ENCODE results near the gene SYNGR1.
"Not testable (repeated sequence)": the region's sequence is repeated elsewhere in the genome, so short reads cannot be mapped to it uniquely, and the experiment has no call there.

The SYNGR1 gene

GRCh38 chr22:39317084-39317774 lies 32.6 kb upstream of the SYNGR1 start:
- DNase-seq = peak; percentile 62

DNA sequence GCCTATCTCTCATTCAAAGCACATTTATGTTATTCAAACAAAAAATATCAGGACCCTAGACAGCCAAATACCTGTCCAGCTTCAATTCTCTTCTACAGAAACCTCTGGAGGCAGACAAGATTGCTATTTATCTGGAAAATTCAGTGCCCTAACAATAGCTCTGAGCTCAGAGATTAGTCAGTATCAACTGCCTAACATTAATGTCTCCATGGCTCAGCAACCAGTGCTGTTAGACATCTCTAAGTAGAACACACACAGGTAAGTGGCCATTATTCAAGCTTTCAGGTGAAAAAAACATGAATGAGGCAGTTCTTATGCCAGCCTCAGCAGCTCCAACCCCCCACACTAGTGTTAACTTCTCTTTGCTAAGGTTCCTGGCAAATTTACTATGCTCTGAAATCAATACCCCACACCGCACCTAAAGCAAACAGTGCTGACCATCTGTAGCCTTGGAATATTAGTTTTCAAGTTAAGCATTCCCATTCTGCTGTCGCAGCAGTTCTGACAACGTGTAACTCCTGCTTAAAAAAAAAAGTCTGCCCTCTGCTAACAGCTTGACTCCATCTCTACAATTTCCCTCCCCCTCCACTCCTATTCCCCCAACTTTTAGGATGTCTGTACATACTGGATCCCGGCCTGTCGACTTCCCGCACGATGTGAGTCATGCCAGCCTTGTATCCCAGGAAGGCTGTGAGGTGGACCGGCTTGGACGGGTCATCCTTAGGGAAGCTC lies 31.9 kb upstream of the SYNGR1 start:
- DNase-seq = no peak

DNA sequence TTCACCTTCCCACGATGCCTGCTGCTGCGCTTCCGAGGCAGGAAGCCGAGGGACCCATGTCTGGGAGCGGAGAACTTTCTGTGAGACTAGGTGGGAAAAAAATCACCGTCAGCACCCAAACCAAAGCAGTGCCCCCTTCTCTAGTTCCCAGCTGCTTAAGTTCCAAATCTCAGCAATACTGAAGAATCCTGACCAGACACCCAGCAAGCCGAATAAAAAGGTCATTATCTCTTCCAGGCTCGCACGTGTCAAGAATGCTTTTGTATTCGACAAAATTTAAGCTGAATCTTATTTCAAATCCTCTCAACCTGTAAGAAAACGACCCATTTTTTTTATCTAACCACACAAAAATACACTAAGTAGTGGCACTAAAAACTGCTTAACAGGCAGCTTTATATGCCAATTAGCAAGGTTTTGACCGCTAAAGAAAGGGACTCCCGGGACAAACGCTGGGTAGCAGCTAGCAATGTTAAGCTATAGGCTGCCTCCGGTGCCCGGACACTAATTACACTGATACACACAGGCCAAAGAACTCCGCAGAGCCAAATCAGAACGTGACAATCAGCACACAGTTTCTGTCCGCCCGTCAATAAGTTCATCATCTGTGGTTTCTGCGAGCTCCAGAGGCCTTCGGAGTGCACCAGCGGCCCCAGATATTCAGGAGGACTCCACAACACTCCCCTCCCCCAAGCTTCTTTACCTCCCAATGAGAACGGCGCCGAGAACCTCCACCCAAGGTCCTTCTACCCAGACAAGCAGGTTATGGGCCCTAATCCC lies 31.1 kb upstream of the SYNGR1 start:
- DNase-seq = peak; percentile 65

DNA sequence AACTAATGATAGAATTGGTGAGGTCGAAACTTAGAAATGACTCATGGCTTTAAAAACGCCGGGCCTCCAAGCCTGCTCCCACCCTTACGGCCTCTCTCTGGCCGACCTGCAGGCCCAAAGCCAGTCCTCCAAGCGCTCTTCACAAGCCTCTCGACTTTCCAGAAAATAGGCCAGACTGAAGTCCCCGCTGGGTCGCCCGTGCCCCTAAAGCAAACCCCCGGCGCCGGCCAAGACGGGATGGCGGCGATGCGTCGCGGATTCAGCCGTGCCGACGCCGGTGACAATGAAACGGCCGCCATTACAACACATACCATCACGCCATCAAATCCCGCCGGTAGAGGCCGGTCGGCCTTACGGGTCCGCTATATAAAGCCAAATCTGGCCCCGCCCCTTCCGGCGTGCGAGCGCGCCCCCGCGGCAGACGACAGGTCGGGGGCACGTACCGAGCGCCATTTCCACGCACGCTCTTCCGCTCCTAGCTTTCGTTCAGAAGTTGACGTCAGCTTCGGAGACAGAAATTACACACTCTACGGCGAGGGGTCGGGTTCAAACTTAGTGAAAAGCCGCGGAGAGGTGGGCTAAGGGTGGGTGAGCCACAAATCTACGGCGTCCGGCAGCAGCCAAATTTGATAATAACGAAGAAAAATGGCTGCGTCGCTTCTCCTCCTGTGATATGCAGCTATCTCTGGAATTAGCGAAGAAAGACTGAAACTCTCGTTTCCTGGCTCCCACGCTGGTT lies 30.3 kb upstream of the SYNGR1 start, which contains the start of gene RPL3:
TSS of gene RPL3 (minus strand) at position 340 of the 739 bp plus-strand sequence. CDS start at position 314, 26 bp downstream.
- DNase-seq = peak; percentile 99

GRCh38 chr22:39320616-39321029 lies 29.2 kb upstream of the SYNGR1 start:
- not testable (repeated sequence) for DNase-seq

- DNase-seq = no peak
Measured at GRCh38 chr22:39325392-39325932, 24.3 kb upstream of the SYNGR1 start.

GRCh38 chr22:39327995-39328754 lies 21.6 kb upstream of the SYNGR1 start:
- DNase-seq = no peak

DNA sequence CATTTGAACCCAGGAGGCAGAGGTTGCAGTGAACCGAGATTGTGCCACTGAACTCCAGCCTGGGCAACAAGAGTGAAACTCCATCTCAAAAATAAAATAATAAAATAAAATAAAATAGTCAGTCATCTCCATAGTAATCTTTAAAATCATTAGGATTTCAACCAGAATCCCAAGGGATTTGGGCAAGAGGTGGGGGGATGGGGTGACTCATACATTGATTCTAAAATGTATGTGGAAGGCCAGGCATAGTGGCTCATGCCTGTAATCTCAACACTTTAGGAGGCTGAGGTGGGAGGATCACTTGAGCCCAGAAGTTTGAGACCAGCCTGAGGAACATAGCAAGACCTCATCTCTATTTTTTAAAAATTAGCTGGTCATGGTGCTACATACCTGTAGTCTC lies 19.2 kb upstream of the SYNGR1 start:
- not testable (repeated sequence) for DNase-seq

DNA sequence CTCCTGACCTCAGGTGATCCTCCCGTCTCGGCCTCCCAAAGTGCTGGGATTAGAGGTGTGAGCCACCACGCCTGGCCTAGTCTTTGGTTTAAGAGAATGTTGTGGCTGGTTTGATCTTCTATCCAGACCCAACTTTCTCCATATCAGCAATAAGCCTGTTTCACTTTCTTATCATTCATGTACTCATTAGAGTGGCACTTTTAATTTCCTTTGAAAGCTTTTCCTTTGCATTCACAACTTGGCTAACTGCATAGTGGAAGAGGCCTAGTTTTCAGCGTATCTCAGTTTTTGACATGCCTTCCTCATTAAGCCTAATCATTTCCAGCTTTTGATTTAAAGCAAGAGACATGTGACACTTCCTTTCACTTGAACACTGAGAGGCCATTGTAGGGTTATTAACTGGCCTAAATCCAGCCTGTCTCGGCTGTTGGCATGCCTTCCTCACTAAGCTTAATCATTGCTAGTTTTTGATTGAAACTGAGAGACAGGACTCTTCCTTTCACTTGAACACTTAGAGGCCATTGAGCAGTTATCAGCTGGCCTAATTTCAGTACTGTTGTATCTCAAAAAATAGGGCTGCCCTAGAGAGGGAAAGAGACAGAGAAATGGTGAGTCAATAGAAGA lies 17.2 kb upstream of the SYNGR1 start:
- DNase-seq = no peak

- no peak for DNase-seq
Measured at GRCh38 chr22:39336411-39336810, 13.4 kb upstream of the SYNGR1 start.

GRCh38 chr22:39339775-39340174 lies 10.0 kb upstream of the SYNGR1 start:
- not testable (repeated sequence) for DNase-seq

GRCh38 chr22:39341179-39341578 lies 8.6 kb upstream of the SYNGR1 start:
- no peak for DNase-seq

- DNase-seq = peak; percentile 63
Measured at GRCh38 chr22:39343259-39344045, 6.3 kb upstream of the SYNGR1 start.

DNA sequence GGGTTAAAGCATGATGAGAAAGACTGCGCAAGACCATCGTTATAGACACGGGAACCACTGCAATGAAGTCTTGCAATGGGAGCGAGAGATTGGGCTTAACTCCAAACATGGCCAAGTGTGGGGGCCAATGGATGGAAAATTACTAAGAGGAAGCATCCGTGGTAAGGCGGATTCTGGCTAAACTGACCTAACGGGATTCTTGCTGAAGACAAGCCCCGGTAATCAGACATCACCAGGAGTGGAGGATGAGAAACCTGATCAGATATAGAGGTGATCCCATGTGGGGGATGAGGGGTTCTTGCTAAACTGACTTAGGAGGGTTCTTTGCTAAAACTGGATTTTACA lies 5.8 kb upstream of the SYNGR1 start:
- DNase-seq = no peak

- DNase-seq = no peak
Measured at GRCh38 chr22:39345231-39345630, 4.6 kb upstream of the SYNGR1 start.

GRCh38 chr22:39348909-39349505 lies 784 bp upstream of the SYNGR1 start:
- DNase-seq = peak; percentile 9

- peak; percentile 18 for DNase-seq
Measured at GRCh38 chr22:39349506-39349966, 255 bp upstream of the SYNGR1 start.

- no peak for DNase-seq
Measured at GRCh38 chr22:39350757-39351688, 1.2 kb downstream of the SYNGR1 start.
